Naive B cell (primary cell): Measurements from ENCODE around the gene TACC3. TPM values are rescaled to one million over a fixed set of nuclear protein-coding genes. Genes with fewer than 3 reads are reported as not detected.

ENCODE experiments used
- ATAC-seq, 2 donors: fragments of 150-1000 bp; cut with Tn5 transposase; 2 replicates each; pipeline ENCODE4 v1.10.0; 2021; ENCODE audit warnings: low read depth in 2 of 2, mild to moderate bottlenecking in 2 of 2, moderate library complexity in 2 of 2
- DNase-seq: peaks from one replicate; pipeline ENCODE4 v3.0.0; 2022
- H3K27ac Mint-ChIP-seq, 6 donors: one replicate each; pipeline ENCODE4 v1.8.0; 2020 to 2022; ENCODE audit warnings: mild to moderate bottlenecking in 6 of 6, mixed read lengths in 6 of 6, moderate library complexity in 5 of 6, inconsistent platforms in 2 of 6
- H3K27me3 Mint-ChIP-seq, 3 donors: one replicate each; pipeline ENCODE4 v1.8.0; 2021 to 2022; ENCODE audit warnings: mixed read lengths in 3 of 3, mild to moderate bottlenecking in 1 of 3
- H3K36me3 Mint-ChIP-seq, 2 donors: one replicate each; pipeline ENCODE4 v1.8.0; 2020 to 2022; ENCODE audit warnings: mixed read lengths in 2 of 2, inconsistent platforms in 1 of 2, mild to moderate bottlenecking in 1 of 2
- H3K4me1 Mint-ChIP-seq, 3 donors: one replicate each; pipeline ENCODE4 v1.8.0; 2020 to 2022; ENCODE audit warnings: mixed read lengths in 3 of 3, inconsistent platforms in 1 of 3, mild to moderate bottlenecking in 1 of 3, moderate library complexity in 1 of 3
- H3K4me3 Mint-ChIP-seq, 8 donors: one replicate each; pipeline ENCODE4 v1.8.0; 2020 to 2022; ENCODE audit warnings: mild to moderate bottlenecking in 8 of 8, mixed read lengths in 8 of 8, moderate library complexity in 8 of 8, inconsistent platforms in 2 of 8
- H3K9me3 Mint-ChIP-seq, 7 donors: one replicate each; pipeline ENCODE4 v1.8.0; 2020 to 2022; ENCODE audit warnings: mixed read lengths in 7 of 7, mild to moderate bottlenecking in 5 of 7, inconsistent platforms in 2 of 7, moderate library complexity in 1 of 7
- polyA plus RNA-seq, 6 donors: library from polyadenylated mRNA; unstranded; fragments of 300-500 nt; fragmentation: Illumina TruSeq; gene quantifications; one replicate each; pipeline ENCODE4 v1.2.3, GENCODE V29; 2021; ENCODE audit warnings: low read depth in 6 of 6

The TACC3 gene
- polyA plus RNA-seq, 6 donors from 2014 or later = 15.0 to 21.0 (median 17.2) TPM

- no peak for DNase-seq
- Mint-ChIP-seq H3K27me3 (peaks cover 0 to 24% (median 0%) of the 10 kb centered on the region in 3 donors), H3K36me3 (no peaks in the 10 kb centered on the region), H3K27ac (no peak overlapping the region), H3K4me3 (peak overlapping the region in 1 of 8 donors; percentile 50), H3K9me3 (no peaks in the 10 kb centered on the region), H3K4me1 (peaks cover 0 to 4% (median 0%) of the 10 kb centered on the region in 3 donors)
- peak; percentile 65 to 72 for ATAC-seq
Measured at GRCh38 chr4:1775731-1776500, 54.6 kb downstream of the TACC3 start.

GRCh38 chr4:1776521-1777161 lies 55.3 kb downstream of the TACC3 start:
- ATAC-seq (no peak), DNase-seq (no peak)
- no peak overlapping the region for H3K27ac Mint-ChIP-seq
- H3K4me1 Mint-ChIP-seq = peaks cover 0 to 4% (median 0%) of the 10 kb centered on the region in 3 donors
- no peaks in the 10 kb centered on the region for H3K36me3 Mint-ChIP-seq
- H3K9me3 Mint-ChIP-seq = no peaks in the 10 kb centered on the region
- no peak overlapping the region for H3K4me3 Mint-ChIP-seq
- H3K27me3 Mint-ChIP-seq = peaks cover 0 to 22% (median 0%) of the 10 kb centered on the region in 3 donors

DNA sequence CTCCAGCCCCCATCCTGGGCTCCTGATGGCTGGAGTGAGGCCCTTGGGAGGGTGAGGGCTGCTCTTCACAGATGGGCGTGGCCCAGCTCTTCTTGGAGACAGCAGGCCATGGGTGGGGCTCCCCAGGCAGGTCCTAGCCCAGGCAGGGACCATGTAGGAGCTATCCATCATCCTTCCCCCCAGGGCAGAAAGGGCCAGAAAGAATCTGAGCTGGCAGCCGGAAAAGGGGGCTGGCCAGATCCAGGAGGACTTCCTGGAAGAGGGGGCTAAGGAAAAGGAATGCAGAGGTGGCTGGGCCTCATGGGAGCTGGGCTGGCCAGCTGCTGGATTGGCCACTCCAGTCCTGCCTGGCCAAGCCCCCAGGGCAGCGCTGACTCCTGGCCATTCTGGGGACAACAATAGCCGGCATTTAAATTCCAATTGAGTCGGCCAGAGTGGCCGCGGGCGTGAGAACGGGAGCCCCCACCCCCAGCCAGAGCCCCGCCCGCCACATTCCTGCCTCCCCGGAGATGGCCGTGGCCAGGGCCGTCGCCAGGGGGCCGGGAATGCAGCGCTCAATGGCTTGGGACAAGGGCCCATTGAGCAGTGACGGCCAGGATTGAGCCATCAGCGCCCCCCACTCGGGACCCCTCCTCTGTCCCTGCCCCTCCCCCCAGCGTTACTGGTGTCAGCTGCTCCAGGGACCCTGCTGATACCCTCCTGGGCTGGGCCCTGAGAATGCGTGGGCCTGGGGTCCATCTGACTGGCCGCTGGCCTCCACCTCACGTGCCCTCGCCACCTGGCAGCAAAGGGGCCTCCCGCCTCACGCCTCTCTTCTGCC lies 56.7 kb downstream of the TACC3 start:
- no peaks in the 10 kb centered on the region for H3K9me3 Mint-ChIP-seq
- H3K27me3 Mint-ChIP-seq = peaks cover 0 to 17% (median 0%) of the 10 kb centered on the region in 3 donors
- no peaks in the 10 kb centered on the region for H3K36me3 Mint-ChIP-seq
- DNase-seq (no peak), ATAC-seq (no peak)
- H3K4me1 Mint-ChIP-seq = peaks cover 0 to 4% (median 0%) of the 10 kb centered on the region in 3 donors
- H3K27ac Mint-ChIP-seq = no peak overlapping the region
- H3K4me3 Mint-ChIP-seq = no peak overlapping the region

DNA sequence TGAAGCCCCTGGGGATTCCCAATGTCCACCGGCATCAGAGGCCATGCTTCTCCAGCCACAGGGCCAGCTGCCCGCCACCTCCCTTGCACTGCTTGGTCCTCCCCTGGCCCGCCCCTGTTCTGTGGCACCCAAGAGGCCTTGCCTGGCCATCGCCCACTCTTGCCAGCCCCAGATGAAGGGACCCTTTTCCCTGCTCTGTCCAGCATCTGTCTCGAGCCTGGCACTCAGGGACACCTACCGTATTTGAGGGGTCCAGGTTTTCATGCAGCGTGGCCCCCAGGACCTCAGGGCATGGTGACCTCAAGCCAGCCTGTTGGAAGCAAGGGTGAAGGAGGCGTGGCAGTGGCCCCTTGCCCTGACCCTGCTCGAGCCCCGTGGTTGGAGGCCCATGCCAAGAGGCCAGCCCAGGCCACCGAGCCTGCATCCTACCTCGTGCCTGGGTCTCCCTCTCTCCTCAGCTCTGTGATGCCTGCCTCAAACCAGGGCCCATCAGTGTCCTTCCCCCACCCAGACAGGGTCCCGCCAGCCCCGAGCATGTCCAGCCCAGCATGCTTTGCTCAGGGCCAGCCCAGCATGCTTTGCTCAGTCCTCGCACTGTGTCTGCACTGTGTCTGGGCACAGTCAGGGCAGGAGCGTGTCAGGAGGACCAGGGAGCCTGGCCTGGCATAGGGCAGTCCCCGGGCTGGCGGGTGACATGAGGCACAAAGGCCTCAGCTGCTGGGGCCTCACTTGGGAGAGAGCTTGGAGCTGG lies 57.5 kb downstream of the TACC3 start:
- Mint-ChIP-seq H3K4me1 (peaks cover 0 to 4% (median 0%) of the 10 kb centered on the region in 3 donors), H3K27me3 (peaks cover 0 to 14% (median 0%) of the 10 kb centered on the region in 3 donors), H3K27ac (no peak overlapping the region), H3K9me3 (no peaks in the 10 kb centered on the region), H3K36me3 (no peaks in the 10 kb centered on the region), H3K4me3 (no peak overlapping the region)
- DNase-seq = no peak
- no peak for ATAC-seq

GRCh38 chr4:1779588-1780382 lies 58.5 kb downstream of the TACC3 start:
- Mint-ChIP-seq H3K4me1 (peaks cover 0 to 4% (median 0%) of the 10 kb centered on the region in 3 donors), H3K4me3 (no peak overlapping the region), H3K27ac (no peak overlapping the region), H3K27me3 (peaks cover 0 to 5% (median 0%) of the 10 kb centered on the region in 3 donors), H3K9me3 (no peaks in the 10 kb centered on the region), H3K36me3 (no peaks in the 10 kb centered on the region)
- no peak for DNase-seq
- no peak for ATAC-seq

- ATAC-seq = no peak
- Mint-ChIP-seq H3K9me3 (no peaks in the 10 kb centered on the region), H3K4me3 (no peak overlapping the region), H3K4me1 (peaks cover 0 to 4% (median 0%) of the 10 kb centered on the region in 3 donors), H3K27me3 (peaks cover 0 to 5% (median 0%) of the 10 kb centered on the region in 3 donors), H3K36me3 (no peaks in the 10 kb centered on the region), H3K27ac (no peak overlapping the region)
- DNase-seq = no peak
Measured at GRCh38 chr4:1780435-1780834, 59.1 kb downstream of the TACC3 start.

- no peaks in the 10 kb centered on the region for H3K4me1 Mint-ChIP-seq
- no peak overlapping the region for H3K27ac Mint-ChIP-seq
- no peaks in the 10 kb centered on the region for H3K27me3 Mint-ChIP-seq
- DNase-seq = no peak
- no peaks in the 10 kb centered on the region for H3K36me3 Mint-ChIP-seq
- no peaks in the 10 kb centered on the region for H3K9me3 Mint-ChIP-seq
- ATAC-seq = no peak
- H3K4me3 Mint-ChIP-seq = peak overlapping the region in 1 of 8 donors; percentile 53
Measured at GRCh38 chr4:1783015-1783414, 61.7 kb downstream of the TACC3 start.

DNA sequence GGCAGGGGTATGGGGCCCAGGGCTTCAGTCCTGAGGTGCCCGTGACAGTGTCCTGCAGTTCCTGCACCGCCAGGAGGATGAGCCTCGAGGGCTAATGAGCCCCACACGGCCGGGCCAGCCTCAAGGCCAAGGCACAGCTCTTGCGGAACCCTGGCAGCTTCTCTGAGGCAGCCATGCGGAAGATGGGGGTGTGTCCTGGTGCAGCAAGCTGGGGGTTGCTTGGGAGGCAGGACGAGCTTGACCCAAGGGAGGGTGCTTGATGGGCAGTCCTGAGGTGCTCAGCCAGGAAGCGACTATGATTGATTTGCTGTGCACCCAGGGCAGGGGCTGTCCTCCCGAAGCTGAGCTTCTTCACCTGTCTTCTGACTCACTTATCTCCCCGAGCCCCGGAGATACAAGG lies 62.6 kb downstream of the TACC3 start:
- Mint-ChIP-seq H3K4me3 (no peak overlapping the region), H3K27ac (no peak overlapping the region), H3K4me1 (no peaks in the 10 kb centered on the region), H3K27me3 (no peaks in the 10 kb centered on the region), H3K36me3 (no peaks in the 10 kb centered on the region), H3K9me3 (no peaks in the 10 kb centered on the region)
- ATAC-seq (no peak), DNase-seq (no peak)

- Mint-ChIP-seq H3K27ac (no peak overlapping the region), H3K36me3 (no peaks in the 10 kb centered on the region), H3K4me1 (no peaks in the 10 kb centered on the region), H3K4me3 (no peak overlapping the region), H3K27me3 (no peaks in the 10 kb centered on the region), H3K9me3 (no peaks in the 10 kb centered on the region)
- no peak for DNase-seq
- no peak for ATAC-seq
Measured at GRCh38 chr4:1784395-1784788, 63.1 kb downstream of the TACC3 start.

- DNase-seq (no peak), ATAC-seq (no peak)
- H3K9me3 Mint-ChIP-seq = no peaks in the 10 kb centered on the region
- H3K4me3 Mint-ChIP-seq = no peak overlapping the region
- peaks cover 0 to under 1% (median 0%) of the 10 kb centered on the region in 3 donors for H3K27me3 Mint-ChIP-seq
- no peak overlapping the region for H3K27ac Mint-ChIP-seq
- no peaks in the 10 kb centered on the region for H3K4me1 Mint-ChIP-seq
- H3K36me3 Mint-ChIP-seq = no peaks in the 10 kb centered on the region
Measured at GRCh38 chr4:1784789-1785591, 63.7 kb downstream of the TACC3 start.

DNA sequence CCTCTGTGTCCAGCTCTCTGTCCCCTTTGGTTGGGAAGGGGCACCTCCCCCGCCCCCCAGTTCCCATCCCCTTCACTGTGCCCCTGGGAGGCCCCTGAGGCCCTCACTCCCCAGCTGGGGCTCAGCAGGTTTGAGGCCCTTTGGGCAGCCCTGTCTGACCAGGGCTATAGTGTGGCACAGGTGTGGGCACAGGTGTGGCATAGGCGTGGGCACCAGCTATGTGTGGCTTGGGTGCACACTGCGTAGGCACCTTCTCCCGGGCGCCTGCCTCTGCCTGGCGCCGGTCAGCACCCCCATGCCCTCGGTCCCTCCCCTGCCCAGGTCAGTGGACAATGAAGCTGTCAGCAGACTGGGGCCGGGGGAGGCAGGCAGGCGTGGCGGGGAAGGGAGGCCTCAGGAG lies 64.3 kb downstream of the TACC3 start:
- Mint-ChIP-seq H3K4me3 (no peak overlapping the region), H3K27ac (no peak overlapping the region), H3K4me1 (no peaks in the 10 kb centered on the region), H3K36me3 (no peaks in the 10 kb centered on the region), H3K27me3 (peaks cover 0 to 6% (median under 1%) of the 10 kb centered on the region in 3 donors), H3K9me3 (no peaks in the 10 kb centered on the region)
- ATAC-seq (no peak), DNase-seq (no peak)
